Measurements from ENCODE around the gene FARS2. TPM values are rescaled to one million over a fixed set of nuclear protein-coding genes. Genes with fewer than 3 reads are reported as not detected.

Gene FARS2
- total and polyA plus RNA-seq, 11 donors: 11.4 to 24.6 (median 20.5) TPM

DNA sequence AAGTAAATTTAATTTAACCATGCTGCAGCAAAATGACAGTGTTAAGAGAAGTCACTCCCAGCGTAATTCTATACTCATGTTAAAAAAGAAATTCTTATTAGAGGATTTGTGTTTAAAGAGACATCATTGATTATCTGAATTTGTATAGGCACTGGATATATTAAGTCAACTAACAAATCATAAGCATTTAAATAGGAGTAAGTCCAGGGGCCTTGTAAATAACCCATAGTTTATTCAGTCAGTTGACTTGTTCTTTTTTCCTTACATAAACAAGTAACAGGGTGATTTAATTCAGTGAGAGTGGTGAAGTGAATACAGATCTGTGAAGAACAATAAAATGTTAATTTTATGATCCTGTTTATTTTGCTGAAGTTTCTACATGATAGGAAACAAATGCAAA, 23.0 kb upstream of the FARS2 start:
- no peak for TF ChIP-seq POLR2A (IDR thresholded peaks at IDR 0.05)
- TF ChIP-seq, protein P1, sequence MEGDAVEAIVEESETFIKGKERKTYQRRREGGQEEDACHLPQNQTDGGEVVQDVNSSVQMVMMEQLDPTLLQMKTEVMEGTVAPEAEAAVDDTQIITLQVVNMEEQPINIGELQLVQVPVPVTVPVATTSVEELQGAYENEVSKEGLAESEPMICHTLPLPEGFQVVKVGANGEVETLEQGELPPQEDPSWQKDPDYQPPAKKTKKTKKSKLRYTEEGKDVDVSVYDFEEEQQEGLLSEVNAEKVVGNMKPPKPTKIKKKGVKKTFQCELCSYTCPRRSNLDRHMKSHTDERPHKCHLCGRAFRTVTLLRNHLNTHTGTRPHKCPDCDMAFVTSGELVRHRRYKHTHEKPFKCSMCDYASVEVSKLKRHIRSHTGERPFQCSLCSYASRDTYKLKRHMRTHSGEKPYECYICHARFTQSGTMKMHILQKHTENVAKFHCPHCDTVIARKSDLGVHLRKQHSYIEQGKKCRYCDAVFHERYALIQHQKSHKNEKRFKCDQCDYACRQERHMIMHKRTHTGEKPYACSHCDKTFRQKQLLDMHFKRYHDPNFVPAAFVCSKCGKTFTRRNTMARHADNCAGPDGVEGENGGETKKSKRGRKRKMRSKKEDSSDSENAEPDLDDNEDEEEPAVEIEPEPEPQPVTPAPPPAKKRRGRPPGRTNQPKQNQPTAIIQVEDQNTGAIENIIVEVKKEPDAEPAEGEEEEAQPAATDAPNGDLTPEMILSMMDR (IDR thresholded peaks at IDR 0.05): no peak
- Histone ChIP-seq H3K36me3 (peaks cover 0 to 25% (median 5%) of the 10 kb centered on the region in 9 donors), H3K4me1 (no peaks in the 10 kb centered on the region), H3K27ac (no peak overlapping the region), H3K4me3 (no peak overlapping the region), H3K9me3 (no peaks in the 10 kb centered on the region), H3K27me3 (no peaks in the 10 kb centered on the region)
- intact Hi-C loops (cut with DNase I): no loop called here
- DNase-seq (no peak), ATAC-seq (no peak)
- 89 to 99% (median 95%) methylated on average over 1 of the region's 1 CpG for WGBS, 4 donors

DNA sequence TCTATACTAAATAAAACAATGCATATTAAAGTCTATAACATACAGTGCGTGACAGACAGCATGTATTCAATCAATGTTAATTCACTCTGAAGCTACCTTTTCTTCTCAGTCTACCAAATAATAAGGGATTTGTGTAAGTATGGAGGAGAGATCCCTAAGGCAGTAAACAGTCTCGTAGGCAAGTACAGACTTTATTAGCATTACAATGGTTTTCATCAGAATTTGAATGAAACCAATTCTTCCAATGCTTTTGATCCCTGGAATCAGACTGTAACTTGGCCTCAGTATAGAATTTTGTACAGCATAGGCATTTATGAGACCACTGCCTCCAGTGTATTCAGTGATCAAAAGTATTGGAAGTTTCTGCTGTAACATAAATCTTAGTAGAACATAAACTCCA, 20.1 kb upstream of the FARS2 start:
- ATAC-seq (no peak), DNase-seq (no peak)
- H3K4me1 ChIP-seq: no peaks in the 10 kb centered on the region
- TF ChIP-seq, protein P1 (IDR thresholded peaks at IDR 0.05): no peak
- no peak for TF ChIP-seq POLR2A (IDR thresholded peaks at IDR 0.05)
- H3K9me3 ChIP-seq: no peaks in the 10 kb centered on the region
- H3K4me3 ChIP-seq: no peak overlapping the region
- H3K27me3 ChIP-seq: no peaks in the 10 kb centered on the region
- intact Hi-C loops (cut with DNase I): loop anchor here in 1 of 10 donors (10.0 kb wide), 1 partner anchor 96 kb away; no protein-coding TSS in a partner anchor
- no peak overlapping the region for H3K27ac ChIP-seq
- H3K36me3 ChIP-seq: peaks cover 0 to 12% (median 0%) of the 10 kb centered on the region in 9 donors
- WGBS, 4 donors: 93 to 97% (median 95%) methylated on average over 2 of the region's 2 CpGs

DNA sequence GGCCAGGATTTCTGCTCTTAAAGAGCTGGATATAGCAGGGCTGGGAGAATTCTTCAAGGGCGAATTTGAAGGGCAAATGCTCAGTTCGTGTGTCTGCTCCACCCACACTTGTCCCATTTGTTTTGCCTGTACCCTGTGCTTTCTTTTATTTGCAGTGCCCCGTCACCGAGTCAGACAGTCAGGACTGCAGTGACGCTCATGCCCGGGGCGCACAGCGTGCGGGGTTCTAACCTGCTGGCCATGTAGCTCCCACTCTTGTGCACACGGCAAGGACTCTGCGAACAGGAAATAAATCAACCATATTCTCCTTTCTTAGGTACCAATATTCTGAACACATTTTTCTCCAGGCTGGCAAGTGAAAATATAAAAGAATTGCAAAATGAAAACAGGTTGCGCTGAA, 18.2 kb upstream of the FARS2 start:
- Histone ChIP-seq H3K27ac (no peak overlapping the region), H3K4me1 (no peaks in the 10 kb centered on the region), H3K9me3 (no peaks in the 10 kb centered on the region), H3K27me3 (no peaks in the 10 kb centered on the region), H3K36me3 (peaks cover 0 to 10% (median 0%) of the 10 kb centered on the region in 9 donors), H3K4me3 (no peak overlapping the region)
- DNase-seq (no peak), ATAC-seq (no peak)
- intact Hi-C loops (cut with DNase I): loop anchor here in 1 of 10 donors (10.0 kb wide), 1 partner anchor 98 kb away; no protein-coding TSS in a partner anchor
- WGBS, 4 donors: 86 to 95% (median 92%) methylated on average over 12 of the region's 12 CpGs
- no peak for TF ChIP-seq POLR2A (IDR thresholded peaks at IDR 0.05)
- TF ChIP-seq, protein P1 (IDR thresholded peaks at IDR 0.05): no peak

DNA sequence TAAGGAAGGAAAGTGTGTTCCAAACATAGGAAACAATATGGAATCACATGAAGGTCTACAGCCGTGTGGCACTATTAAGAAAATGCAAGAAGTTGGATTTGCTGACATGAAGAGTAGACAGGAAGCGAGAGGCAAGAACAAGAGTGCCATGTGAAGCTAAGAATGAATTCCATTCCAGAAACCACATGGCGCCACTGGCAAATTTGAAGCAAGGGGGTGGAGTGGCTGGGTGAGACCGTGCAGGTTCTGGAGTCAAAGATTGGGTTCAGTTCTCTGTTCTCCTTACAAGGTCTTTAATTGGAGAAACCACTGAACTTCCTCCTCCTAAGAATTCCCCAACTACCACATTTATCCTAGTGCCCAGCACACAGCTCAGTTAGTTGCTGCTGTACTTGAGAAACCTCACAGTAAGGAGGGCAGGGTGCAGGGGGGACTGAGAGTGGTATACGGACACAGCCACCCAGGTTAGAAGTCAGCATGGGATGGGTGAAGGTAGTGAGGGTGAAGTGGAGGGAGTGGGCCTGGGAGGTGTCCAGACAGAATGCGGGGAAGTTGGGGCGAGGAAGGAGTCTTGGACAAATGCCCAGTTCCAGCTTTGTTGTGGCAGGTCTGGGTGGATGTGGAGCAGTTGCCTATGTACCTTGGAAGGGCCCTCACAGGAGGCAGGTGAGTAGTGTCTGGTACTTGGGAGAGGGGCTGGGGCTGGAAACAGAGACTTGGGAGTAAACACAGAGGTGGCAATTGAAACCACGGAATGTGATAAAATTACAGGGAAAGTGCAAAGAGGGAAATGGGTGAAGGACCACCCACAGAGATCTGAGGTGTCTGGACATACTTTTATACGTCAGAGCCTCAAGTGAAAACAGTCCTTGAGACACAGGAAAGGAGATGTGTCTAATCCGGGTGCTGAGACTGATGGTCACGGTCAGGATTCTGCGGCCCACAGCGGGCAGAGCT, 14.9 kb upstream of the FARS2 start:
- peaks cover 0 to under 1% (median 0%) of the 10 kb centered on the region in 9 donors for H3K36me3 ChIP-seq
- no peaks in the 10 kb centered on the region for H3K9me3 ChIP-seq
- H3K27me3 ChIP-seq: no peaks in the 10 kb centered on the region
- ATAC-seq (no peak), DNase-seq (no peak)
- no peak overlapping the region for H3K27ac ChIP-seq
- intact Hi-C loops (cut with DNase I): loop anchor here in 1 of 10 donors (10.0 kb wide), 1 partner anchor 102 kb away; no protein-coding TSS in a partner anchor
- no peak overlapping the region for H3K4me3 ChIP-seq
- TF ChIP-seq, protein P1 (IDR thresholded peaks at IDR 0.05): no peak
- TF ChIP-seq POLR2A (IDR thresholded peaks at IDR 0.05): no peak
- WGBS, 4 donors: 82 to 86% (median 85%) methylated on average over 13 of the region's 13 CpGs
- no peaks in the 10 kb centered on the region for H3K4me1 ChIP-seq
